HL-60 (cell line): Measurements from ENCODE around the gene PHF21B.

Experiments
- DNase-seq, 2 experiments: peaks; one replicate each; pipeline ENCODE4 v3.0.0-alpha.2; 2010 to 2020; ENCODE audit warnings: low read depth in 1 of 2, low spot score in 1 of 2
- H3K27ac ChIP-seq: fragments of 250-450 bp; sonication (Bioruptor Pico); replicated peaks from 2 replicates; pipeline ENCODE4 v1.5.1; 2020; ENCODE audit warnings: mild to moderate bottlenecking, moderate library complexity
- H3K27me3 ChIP-seq: fragments of 250-450 bp; sonication (Bioruptor Pico); 2 replicates; pipeline ENCODE4 v1.5.1; 2021; ENCODE audit warnings: mild to moderate bottlenecking, moderate library complexity; ENCODE audit not compliant: insufficient read depth, poor library complexity, severe bottlenecking
- H3K4me3 ChIP-seq: replicated peaks from 2 replicates; pipeline ENCODE4 v1.5.1; 2011; ENCODE audit warnings: mild to moderate bottlenecking, control low read depth, low read length; ENCODE audit not compliant: insufficient read depth
- CTCF ChIP-seq: IDR thresholded peaks from one replicate; pipeline ENCODE4 v1.5.1; 2011; ENCODE audit warnings: low read length, control low read depth, inconsistent platforms; ENCODE audit not compliant: insufficient read depth
- GABPA ChIP-seq: IDR thresholded peaks from 2 replicates; pipeline ENCODE4 v1.6.1; 2012; ENCODE audit warnings: low read depth
- POLR2AphosphoS5 ChIP-seq: IDR thresholded peaks from 2 replicates; pipeline ENCODE4 v1.6.1; 2012; ENCODE audit warnings: low read depth
- REST ChIP-seq: IDR thresholded peaks from 2 replicates; pipeline ENCODE4 v1.6.1; 2012; ENCODE audit warnings: low read depth; ENCODE audit not compliant: insufficient replicate concordance
- SPI1 ChIP-seq: IDR thresholded peaks from 2 replicates; pipeline ENCODE4 v1.6.1; 2012; ENCODE audit warnings: low read depth, mild to moderate bottlenecking, borderline replicate concordance

Gene PHF21B

GRCh38 chr22:44982445-44982844, 27.4 kb downstream of the PHF21B start:
- H3K27me3 ChIP-seq: no peaks in the 10 kb centered on the region
- no peak overlapping the region for H3K27ac ChIP-seq
- no peak for DNase-seq
- no peak overlapping the region for H3K4me3 ChIP-seq
- TF ChIP-seq REST: no peak
- no peak for TF ChIP-seq POLR2AphosphoS5
- TF ChIP-seq SPI1: no peak
- no peak for TF ChIP-seq GABPA
- TF ChIP-seq CTCF: no peak

GRCh38 chr22:44981857-44982256, 27.9 kb downstream of the PHF21B start:
- TF ChIP-seq SPI1: no peak
- no peak for TF ChIP-seq GABPA
- no peak for TF ChIP-seq CTCF
- TF ChIP-seq REST: no peak
- TF ChIP-seq POLR2AphosphoS5: no peak
- Histone ChIP-seq H3K4me3 (no peak overlapping the region), H3K27ac (no peak overlapping the region), H3K27me3 (no peaks in the 10 kb centered on the region)
- no peak for DNase-seq

GRCh38 chr22:44979154-44979553, 30.7 kb downstream of the PHF21B start:
- no peak for TF ChIP-seq POLR2AphosphoS5
- no peak for TF ChIP-seq REST
- TF ChIP-seq GABPA: no peak
- H3K27ac ChIP-seq: no peak overlapping the region
- no peaks in the 10 kb centered on the region for H3K27me3 ChIP-seq
- no peak for DNase-seq
- H3K4me3 ChIP-seq: no peak overlapping the region
